ENCODE results near the gene FASN.

GRCh38 chr17:82113941-82114340 lies 15.9 kb upstream of the FASN start:
- no peak for TF ChIP-seq CTCF (IDR thresholded peaks at IDR 0.05)
- TF ChIP-seq REST (IDR thresholded peaks at IDR 0.05), result no peak
- no peak for TF ChIP-seq USF2 (IDR thresholded peaks at IDR 0.05)
- no peak for TF ChIP-seq ELK1 (IDR thresholded peaks at IDR 0.05; ENCODE audit: low read depth, low read length)
- TF ChIP-seq SMC3 (IDR thresholded peaks at IDR 0.05), result no peak
- TF ChIP-seq POLR2A (IDR thresholded peaks at IDR 0.05; ENCODE audit: low read length), result no peak
- TF ChIP-seq BHLHE40 (IDR thresholded peaks at IDR 0.05; ENCODE audit: low read depth, low read length), result no peak
- TF ChIP-seq HMGXB4 (CRISPR knock-in tag; IDR thresholded peaks at IDR 0.05; ENCODE audit: borderline replicate concordance), result no peak

Data from A549 (cell line).